HG02852 (cell line): ENCODE data around the gene SPOCK1.

Experiments
- ATAC-seq: cut with Tn5 transposase; IDR thresholded peaks from one replicate; pipeline ENCODE4 v1.9.1; 2021; ENCODE audit warnings: mild to moderate bottlenecking, moderate library complexity; ENCODE audit not compliant: unreplicated experiment

Gene SPOCK1

DNA sequence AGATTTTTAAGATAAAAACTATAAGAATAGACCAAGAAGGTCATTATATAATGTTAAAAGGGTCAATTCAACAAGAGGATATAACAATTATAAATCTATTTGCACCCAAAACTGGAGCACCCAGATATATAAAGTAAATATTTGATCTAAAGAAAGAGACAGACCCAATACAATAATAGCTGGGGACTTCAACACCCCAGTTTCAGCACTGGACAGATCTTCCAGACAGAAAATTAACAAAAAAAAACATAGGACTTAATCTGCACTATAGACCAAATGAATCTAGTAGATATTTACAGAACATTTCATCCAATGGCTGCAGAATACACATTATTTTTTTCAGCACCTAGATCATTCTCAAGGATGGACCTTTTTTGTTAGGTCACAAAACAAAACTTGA is 331.9 kb downstream of the SPOCK1 start:
- no peak for ATAC-seq

DNA sequence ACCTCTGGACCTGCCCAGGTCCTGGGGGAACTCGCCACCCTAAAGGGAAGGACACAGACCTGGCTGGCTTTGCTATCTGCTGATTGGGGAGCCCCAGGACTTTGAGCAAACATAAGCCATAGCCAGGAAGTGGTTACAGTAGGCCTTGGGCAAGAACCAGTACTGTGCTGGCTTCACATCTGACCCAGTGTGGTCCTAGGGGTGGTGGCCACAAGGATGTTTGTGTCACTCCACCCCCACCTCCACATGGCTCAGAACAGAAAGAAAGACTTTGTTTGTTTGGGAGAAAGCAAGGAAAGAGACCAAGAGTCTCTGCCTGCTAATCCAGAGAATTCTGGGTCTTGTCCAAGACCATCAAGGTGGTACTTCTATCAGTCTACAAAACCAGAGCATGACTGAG is 334.2 kb downstream of the SPOCK1 start:
- ATAC-seq: no peak

DNA sequence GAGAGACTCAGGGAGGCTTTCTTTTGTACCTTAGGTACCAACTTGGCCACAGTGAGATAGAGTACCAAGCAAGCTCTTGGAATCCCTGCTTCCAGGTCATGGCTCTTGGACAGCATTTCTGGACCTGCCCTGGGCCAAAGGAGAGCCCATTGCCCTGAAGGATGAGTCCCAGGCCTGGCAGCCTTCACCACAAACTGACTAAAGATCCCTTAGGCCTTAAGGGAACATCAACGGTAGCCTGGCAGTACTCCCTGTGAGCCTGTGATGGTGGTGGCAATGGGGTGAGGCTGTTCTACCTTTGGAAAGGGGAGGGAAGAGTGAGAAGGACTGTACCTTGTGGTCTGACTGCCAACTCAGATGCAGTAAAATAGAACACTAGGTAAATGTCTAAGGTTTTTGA is 334.6 kb downstream of the SPOCK1 start:
- ATAC-seq: no peak

DNA sequence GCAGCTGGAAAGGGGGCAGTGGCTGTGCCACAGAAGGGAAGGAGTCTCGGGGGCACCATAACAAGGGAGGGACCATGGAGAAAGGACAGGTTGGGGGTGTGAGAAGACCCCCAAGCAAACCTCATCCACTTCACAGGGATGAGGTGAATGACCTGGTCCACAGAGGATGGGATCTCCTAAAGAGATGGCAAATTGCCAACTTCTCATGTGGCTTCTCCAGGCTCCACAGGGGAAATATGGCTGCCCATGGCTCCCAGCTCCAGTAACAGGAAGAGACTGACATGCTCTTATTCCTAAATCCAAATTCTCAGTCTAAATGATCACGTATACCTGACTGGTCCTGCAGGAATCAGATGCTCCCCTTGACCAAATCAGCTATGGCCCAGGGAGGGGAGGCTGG is 340.4 kb downstream of the SPOCK1 start:
- ATAC-seq: no peak

DNA sequence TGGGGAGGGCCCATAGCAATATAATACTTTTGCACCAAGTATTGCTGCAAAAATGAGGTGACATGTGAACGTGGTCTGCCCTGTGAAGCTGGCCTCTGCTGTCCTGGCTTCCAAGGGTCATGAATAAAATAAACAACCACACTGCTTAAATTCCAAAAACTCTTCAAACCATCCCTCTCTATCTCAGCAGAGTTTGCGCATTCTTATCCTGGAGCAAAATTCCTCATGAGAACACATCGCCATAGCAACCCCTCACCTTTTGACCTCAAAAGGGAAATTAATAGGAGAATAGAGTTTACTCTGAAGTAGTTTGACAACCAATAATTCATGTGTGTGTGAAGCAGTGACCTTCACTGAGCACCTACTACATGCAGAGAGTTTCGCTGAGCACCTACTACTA is 342.9 kb downstream of the SPOCK1 start:
- no peak for ATAC-seq

DNA sequence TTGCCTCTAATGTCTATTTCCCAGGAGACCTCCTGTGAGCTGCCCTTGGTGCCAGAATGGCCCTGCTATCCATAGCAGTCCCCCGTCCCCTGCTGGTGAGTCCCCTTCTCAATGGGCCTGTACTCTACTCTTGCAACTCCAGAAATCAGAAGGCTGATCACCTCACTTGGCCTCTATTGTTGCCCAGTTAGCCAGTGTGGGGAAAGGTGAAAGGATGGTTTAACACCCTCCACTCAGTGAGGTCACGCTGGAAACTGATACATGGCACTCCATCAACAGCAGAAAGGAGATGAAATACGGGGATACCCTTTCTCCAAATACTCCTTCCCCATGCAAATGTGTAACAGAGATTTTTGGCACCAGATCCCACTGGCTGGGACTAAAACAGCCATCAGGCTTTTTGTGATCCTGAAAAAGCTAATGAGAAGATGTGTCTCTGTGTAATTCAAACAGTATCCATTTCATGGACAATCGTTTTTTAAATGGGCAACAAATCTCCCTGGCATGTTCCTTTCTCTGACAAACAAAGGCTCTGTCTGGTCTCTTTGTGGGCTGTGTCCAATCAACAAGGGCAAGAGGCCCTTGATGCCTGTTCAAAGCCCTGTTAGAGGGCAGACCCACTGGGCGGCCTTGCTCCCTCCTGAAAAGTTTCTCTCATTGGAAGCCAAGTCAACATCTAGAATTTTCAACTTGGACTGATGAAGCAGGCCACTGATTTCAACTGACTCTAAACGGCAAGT is 343.7 kb downstream of the SPOCK1 start:
- ATAC-seq: no peak

DNA sequence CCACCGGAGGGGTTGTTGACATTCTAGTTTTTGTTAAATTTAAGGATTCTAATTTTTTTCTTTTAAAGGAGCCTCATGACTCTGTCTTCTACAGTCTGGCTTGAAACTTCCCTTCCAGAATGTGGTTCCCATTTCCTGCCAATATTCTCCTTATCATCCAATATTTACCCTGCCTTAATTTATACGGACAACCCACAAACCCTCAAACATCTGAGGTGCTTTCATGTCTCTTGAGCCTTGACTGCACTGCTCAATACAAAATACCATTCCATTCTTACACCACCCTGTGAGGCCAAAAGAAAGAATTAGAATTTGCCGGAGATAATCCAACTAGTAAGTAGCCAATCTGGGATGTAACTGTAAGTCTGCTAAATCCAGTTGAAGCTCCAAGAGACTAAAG is 346.5 kb downstream of the SPOCK1 start:
- no peak for ATAC-seq

DNA sequence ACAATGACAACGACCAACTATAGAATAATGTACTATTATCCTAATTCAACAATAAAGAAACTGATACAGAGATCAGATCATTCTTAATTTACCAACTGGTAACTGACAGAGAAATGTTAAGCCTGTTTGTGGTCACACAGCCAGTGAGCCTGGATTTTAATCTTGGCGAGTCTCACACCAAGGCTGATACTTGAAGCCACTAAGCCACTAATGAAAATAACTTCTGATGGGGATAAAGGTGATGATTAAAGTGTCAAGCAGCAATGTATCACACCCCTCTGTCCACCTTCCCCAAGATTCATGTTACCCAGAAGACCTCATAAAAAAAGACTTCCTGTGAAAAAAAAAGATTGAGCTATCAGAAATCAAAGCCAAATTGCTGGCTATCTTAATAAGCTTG is 350.5 kb downstream of the SPOCK1 start:
- ATAC-seq: no peak

DNA sequence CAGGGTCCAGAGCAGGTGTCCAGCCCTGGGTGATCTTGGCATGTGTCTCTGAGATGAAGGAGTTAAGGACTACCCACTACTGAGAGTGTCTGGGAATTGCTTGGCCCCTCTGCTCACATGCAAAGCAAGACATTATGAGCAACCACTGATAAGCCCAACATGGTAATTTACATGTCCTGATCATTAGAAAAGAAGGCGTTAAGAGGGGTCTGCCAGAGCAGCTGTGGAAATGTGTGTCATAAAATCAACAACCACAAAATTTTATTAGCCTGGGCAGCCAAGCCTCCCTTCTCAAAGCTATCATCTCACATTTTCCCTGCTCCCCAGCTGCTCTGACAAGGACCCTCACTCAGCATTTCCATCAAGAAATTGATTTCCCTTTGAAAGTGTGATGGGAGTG is 351.0 kb downstream of the SPOCK1 start:
- no peak for ATAC-seq

DNA sequence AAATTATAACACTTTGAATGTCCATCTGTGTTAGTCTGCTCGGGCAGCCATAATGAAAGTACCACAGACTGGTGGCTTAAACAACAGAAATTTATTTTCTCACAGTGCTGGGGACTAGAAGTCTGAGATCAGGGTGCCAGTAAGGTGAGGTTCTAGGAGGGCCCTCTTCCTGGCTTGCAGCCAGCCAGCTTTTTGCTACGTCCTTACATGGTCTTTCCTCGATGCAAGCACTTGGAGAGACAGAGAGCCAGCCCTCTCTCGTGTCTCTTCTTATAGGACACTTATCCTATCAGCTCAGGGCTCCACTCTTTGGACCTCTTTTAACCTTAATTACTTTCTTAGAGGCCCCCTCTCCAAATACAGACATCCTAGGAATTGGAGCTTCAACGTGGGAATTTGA is 351.8 kb downstream of the SPOCK1 start:
- no peak for ATAC-seq

DNA sequence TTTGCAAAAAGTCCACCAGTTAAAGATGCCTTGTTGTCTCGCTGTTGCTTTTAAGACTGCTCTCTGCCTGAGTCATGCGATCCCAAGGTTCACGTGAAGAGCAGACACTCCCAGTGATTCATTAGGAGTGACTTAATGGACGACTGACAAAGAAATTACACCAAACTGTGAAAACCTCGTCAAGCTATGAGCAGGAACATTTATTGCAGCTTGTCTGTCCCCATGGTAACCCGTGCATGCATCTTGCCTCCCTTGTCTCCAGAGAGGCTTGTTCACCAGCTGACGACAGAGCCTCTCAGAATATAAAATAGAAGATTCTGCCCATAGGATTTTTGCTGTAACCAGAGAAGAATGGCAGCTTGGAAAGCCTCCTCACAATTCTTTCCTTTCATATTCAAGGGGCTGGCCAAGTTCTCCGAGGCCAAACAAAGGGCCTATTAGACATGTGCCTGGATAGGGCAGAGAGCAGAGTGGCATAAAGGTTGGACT is 352.7 kb downstream of the SPOCK1 start:
- no peak for ATAC-seq

DNA sequence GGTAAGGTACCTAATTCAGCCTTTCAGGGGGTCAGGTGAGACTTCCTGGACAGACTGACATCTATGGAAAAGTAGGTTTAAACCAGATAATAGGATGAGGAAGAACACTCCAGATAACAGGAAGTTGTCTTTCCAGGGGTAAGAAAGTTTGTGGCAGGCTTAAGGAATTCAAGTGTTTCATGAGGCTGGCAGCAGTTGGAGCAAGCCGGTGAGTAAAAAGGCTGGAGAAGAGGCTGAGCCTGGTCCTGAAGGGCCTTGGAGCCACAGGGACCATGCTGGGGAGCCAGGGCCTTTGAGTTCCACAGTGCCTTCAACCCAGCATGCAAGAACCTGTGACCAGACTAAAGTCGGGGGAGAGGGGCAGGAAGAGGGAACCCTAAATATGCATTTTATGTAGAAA is 353.4 kb downstream of the SPOCK1 start:
- ATAC-seq: no peak

DNA sequence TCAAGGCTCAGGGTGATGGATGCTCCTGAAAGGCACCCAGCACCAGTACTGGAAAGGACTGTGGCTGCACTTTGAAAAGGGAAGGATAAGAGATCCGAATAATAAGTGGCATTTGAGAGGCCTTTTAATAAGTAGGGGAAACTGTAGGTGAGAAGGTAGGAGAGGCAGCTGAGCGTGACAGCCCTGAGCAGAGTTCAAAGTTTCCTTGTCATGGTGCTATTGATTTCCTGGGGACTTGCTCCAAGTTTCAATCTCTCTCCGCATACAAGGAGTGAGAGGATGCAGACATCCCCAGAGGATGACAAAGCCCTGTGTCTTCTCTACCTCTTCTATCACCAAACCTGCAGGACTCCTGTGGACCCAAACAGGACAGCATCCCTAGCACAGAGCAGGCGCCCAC is 354.5 kb downstream of the SPOCK1 start:
- ATAC-seq: no peak

DNA sequence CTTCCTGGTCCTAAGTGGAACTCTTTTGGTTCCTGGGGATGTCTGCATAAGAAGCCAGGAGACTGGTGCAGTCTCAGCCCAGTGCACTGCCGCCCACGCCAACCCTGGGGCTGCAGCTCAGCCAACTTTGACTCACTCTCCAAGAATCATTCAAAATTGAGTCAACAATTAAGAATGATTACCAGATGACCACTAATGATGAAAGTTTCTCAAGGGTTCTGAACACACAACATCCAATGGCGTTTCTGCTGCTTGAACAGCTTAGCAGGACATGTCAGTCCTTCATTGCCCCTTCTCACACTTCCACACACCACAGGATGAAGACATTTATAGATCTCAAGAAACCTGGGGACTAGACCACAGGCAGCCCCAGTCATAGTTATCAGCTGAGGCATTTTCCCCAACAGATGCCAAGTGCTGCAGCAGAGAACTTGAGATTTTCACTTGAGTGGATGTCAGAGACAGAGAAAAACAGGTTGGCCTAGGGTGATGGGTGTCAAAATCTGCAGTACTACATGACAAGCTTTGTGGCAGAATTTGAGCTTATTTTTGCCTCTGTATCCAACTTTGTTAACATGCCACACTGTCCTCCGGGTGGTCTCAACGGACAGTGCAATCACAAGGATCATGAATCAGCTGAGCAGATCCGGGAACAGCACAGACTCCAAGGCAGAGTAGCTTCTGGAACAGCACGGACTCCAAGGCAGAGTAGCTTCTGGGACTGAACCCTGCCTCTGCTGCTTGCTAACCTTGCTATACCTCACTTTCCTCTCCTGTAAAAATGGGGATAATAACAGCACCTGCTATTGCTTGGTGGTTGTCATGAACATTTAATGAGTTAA is 356.1 kb downstream of the SPOCK1 start:
- ATAC-seq: peak; percentile 44

DNA sequence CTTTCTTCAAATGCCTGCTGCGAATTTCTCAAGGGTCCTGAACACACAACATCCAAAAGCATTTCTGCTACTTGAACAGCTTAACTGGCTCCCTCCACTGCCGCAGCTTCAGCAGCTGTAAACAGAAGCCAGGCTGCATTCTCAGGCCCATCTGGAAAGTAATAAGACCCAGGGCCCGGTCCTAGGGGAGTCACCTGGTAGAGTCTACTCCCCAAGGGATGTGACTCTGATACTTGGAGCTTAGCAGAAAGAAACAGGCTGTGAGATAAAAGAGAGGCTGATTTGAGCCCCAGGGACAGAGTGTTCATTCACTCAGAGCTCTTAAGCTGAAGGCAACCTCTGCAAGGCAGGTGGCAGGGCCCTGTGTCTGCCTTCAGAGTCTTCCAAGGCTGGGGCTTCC is 356.8 kb downstream of the SPOCK1 start:
- peak; percentile 26 for ATAC-seq

DNA sequence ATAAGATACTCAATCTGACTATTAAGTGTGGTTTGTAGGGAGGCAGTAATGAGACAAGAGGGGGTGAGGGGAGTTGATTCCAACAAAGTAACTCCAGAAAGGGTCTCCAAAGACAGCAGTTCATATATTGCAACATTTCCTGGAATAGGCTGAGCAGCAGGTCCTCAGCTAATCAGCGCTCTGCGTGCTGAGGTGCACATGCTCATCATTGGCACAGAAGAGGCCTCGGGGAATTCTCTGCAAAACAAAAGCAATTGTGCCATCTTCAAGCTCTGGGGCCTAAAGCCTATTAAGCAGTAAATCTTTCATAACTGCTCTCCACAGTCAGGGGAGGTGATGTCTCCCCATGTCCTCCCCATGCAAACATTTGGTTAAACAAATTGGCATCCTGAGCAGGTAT is 357.3 kb downstream of the SPOCK1 start:
- no peak for ATAC-seq

DNA sequence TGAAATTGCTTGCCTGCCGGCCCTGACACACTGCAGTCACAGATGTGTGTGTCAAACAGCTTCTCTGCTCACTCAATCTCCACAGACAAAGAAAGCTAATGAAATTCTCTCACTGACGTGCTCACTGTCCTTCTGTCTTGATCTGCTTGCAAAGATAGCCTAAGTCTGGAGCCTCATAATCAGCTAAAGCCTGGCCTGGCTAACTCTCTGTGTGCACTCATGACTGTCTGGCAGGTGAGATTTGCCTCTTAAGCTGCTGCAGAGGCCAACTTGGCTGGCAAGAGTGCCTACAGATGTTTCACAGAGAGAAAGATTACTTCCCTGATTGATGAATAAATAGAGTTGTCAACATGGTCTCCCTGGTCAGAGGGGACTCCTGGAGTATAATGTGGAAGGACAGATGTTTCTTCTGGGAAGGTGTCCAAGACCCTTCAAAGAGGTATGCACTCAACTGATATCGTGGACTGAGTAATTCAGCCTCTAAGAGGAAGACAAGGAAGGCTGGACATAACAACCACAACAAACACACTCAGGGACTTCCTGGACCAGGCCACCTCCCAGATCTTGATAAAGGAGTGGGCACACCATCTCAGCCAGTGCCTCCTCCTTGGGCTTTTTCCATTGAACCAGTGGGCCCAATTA is 362.0 kb downstream of the SPOCK1 start:
- ATAC-seq: no peak

DNA sequence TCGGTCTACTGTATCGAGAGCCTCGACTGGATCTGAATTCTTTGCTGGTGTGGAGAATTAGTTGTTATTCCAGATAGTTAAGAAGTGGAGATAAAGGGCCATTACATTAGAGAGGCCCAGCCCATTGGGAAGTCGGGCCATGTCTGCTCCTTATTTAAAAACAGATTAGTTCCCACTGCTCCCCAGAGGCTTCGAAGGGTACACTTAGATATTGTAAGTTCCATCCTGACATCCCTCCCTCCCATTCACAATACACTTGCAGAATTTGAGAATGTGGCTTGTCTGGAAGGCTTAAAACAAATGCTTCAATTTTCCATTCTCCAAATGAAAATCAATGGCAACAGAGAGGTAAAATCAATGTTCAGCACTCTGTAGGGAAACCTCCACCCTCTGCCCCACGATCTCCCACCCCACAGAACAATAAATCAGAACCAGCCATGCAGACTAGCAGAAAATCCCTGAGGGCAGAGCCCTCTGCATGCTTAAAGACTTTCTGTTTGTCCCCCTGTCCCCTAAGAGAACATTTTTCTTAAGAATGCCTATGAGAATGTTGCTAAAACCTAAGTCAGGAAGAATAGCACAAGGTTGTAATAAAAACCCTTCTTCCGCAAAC is 364.1 kb downstream of the SPOCK1 start:
- no peak for ATAC-seq

DNA sequence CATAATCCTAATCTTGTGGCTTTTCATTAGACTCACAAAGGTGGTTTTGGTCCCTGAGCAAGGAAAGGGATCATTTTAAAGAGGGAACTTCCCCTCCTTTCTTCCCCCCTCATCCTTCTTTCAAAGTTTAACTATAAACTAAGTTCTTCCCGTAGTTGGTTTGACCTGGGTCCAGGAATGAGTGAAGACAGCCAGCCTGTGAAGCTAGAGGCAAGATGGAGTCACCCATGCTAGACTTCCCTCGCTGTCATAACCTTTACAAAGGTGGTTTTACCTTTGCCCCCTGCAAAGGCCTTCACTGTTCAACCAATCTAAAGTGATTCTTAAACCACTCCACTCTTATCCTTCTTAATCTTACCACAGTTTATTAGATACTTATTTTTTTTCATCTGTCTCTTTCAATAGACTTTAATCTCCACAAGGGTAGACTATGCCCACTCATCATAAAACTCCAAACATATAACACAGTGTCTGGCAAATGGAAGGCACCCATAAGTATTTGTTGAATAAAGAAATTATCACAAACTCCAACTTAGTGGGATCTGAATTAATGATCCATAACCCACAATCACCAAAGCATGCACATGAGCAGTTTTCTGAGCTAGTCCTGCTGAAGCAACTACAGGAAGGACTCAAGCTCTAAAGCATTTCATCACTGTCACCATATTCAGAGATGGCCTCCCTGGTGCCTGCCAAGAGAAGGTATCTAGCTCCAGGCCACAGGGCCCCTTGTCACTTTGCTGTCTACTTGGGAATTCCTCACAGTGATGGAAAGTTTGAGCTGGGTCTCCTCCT is 369.0 kb downstream of the SPOCK1 start:
- no peak for ATAC-seq

DNA sequence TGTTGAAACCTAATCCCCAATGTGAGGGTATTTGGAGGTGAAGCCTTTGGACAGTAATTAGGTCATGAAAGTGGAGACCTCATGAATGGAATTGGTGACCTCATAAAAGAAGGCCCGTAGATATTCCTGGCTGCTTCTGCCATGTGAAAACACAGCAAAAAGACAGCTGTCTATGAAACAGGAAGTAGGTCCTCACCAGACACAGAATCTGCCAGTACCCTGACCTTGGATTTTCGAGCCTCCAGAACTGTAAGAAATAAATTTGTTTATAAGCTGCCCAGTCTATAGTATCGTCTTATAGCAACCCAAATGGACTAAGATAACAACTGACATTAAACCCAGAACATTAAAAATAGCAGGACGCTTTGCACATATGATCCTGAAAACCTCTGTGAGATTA is 371.1 kb downstream of the SPOCK1 start:
- no peak for ATAC-seq

DNA sequence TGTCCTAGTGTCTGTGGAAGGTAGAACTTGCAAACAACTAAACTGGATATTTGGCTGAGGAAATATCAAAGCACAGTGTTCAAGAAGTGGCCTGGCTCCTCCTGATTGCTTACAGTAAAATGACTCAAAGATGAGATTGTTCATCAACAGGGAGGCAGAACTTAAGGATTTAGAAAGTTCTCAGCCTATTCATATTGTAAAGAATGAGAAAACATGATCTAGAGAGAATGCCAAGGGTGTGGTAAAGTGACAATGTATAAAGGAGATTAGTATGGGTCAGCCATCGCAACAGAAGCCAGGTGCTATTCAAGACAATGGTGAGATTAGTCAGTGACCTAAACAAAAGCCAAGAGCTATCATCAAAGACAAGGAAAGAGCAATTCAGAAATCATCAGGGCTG is 372.3 kb downstream of the SPOCK1 start:
- ATAC-seq: no peak
